DMS53 treated with DMSO at 0.1 percent for 48 hours (cell line): Measurements from ENCODE around the gene ALDH4A1.

Experiments used
- DNase-seq: peaks from one replicate; lab custom pipeline; 2025; ENCODE audit not compliant: unreplicated experiment; lab: John Stamatoyannopoulos, UW

Gene ALDH4A1

DNA sequence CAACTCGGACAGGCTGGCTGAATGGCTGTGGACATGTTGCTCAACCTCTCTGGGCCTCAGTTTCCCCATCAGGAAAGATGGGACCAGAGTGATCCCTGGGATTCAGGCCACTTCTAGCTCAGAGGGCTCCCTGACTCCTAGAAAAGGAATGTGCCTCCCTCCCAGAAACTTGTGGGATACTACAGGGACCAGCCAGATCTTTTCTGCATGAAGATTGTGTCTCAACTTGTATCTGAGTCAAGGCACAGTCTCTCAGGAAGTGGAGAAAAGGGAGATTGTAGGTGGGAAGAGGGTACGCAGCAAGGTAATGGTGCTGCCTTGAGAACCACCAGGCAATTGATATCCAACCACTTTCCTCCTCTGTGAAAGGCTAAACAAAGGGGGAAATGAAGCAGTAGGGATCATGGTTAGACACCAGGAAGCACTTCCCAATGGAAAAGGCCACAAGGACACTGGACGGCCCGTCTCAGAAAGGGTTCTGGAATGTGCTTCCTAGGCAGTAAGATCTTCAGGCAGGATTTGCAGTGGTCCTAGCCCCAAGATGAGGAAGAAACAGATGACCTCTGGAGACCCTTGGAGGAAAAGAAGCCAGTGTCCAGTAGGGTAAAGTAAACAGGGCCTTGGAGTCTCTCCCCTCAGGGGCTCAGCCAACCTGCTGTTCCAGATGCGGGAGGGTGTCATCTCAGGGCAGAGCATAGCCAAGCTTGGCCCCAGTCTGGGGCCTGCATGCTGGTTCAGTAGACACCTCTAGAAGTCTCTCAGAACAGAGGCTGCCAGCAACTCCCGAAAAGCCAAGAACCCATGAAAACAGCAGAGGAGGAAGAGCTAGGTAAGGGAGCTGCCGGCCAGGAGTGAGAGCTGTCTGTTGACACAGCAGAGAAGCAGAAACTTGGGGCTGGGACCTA lies 37.3 kb upstream of the ALDH4A1 start:
- no peak for DNase-seq

DNA sequence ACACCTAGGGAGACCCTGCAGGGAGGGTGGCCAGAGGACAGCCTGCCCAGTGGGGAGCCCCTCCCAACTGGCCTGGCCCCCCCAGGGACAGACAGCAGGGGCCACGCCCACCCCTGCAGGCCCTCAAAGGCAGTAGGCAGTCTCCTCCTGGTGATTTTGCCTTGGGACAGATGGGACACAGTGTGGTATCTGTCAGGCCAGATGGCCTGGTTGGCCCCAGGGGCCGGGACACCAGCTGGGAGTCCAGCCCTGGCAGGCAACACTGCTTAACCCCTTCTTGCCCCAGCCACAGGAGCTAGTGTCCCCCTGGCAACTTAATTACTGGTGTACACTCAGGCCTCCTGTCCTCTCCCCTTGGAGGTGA lies 36.3 kb upstream of the ALDH4A1 start:
- DNase-seq = no peak

- no peak for DNase-seq
Measured at GRCh38 chr1:18938008-18938706, 35.8 kb upstream of the ALDH4A1 start.

DNA sequence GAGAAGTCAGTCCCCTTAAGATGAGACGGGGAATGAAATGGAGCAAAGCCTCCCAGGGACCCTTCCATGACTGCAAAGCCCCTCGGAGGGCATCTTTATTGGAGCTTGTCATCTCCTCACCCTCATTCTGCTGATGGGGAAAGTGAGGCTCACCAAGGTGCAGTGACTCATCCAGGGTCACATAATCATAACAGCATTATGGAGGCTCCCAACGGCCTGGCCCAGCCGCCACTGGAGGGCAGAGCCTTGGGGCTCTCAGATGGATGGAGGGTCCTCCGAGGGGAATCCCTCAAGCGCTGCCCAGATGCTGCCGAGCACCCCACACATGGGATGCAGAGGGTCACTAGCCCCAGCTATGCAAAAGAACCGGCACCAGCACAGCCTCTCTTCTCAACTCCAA lies 35.2 kb upstream of the ALDH4A1 start:
- DNase-seq = no peak

- DNase-seq = no peak
Measured at GRCh38 chr1:18936814-18937481, 34.6 kb upstream of the ALDH4A1 start.

- DNase-seq = no peak
Measured at GRCh38 chr1:18936471-18936813, 34.1 kb upstream of the ALDH4A1 start.

- DNase-seq = peak; percentile 5
Measured at GRCh38 chr1:18934205-18935000, 32.0 kb upstream of the ALDH4A1 start.

- no peak for DNase-seq
Measured at GRCh38 chr1:18932879-18933278, 30.5 kb upstream of the ALDH4A1 start.

DNA sequence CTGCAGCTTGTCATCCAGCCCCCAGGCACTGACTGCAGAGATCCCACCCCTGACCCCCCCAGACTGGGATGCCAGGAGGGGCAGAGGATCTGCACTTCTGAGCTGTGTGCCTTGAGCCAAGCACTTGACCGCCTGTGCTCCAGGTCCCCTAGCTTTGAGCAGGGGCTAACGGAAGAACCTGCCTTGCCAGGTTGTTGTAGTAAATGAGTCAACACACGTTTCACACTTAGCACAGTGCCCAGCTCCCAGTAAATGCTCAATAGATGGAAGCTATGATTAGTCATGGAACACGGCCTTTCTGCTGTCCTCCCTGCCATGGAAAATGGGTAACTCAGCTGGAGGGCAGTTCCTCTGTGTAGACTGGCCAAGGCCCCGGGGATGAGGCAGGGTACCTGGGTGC lies 30.0 kb upstream of the ALDH4A1 start:
- DNase-seq = no peak

- no peak for DNase-seq
Measured at GRCh38 chr1:18931730-18932129, 29.4 kb upstream of the ALDH4A1 start.

- DNase-seq = no peak
Measured at GRCh38 chr1:18929686-18930085, 27.3 kb upstream of the ALDH4A1 start.

DNA sequence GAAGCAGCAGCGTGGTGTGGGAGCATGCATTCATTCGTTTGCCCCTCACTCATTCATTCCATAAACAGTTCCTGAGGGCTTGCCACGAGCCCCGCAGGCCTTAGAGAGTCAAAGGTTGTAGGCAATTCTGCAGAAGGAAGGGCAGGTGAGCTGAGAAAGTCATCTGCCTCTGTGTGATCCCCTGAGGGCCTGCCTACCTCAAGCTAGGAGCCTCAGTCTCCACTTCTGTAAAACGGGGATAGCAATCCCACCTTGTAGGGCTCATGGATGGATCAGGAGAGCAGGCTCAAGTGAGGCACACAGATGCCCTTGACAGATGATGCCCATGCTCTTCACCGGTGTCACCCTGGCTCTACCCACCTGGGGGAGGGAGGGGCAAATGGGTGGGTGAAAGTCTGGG lies 26.6 kb upstream of the ALDH4A1 start:
- DNase-seq = no peak

DNA sequence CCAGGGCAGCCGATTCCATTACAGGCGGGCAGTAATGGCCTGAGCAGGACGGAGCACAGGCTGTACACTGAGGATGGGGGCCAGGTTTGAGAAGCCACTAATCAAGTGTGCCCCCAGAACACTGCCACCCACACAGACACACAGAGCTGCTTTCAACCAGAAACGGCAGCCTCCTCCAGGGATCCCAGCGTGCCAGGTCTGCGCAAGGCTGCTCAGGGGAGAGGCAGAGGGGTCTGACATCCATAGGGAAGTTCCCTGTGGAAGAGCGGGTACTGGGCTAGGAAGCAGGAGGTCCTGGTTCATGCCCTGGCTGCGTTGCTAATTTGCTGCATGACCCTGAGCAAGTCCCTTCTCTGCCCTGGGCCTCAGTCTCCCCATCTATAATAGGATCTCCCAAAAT lies 26.1 kb upstream of the ALDH4A1 start:
- DNase-seq = no peak

DNA sequence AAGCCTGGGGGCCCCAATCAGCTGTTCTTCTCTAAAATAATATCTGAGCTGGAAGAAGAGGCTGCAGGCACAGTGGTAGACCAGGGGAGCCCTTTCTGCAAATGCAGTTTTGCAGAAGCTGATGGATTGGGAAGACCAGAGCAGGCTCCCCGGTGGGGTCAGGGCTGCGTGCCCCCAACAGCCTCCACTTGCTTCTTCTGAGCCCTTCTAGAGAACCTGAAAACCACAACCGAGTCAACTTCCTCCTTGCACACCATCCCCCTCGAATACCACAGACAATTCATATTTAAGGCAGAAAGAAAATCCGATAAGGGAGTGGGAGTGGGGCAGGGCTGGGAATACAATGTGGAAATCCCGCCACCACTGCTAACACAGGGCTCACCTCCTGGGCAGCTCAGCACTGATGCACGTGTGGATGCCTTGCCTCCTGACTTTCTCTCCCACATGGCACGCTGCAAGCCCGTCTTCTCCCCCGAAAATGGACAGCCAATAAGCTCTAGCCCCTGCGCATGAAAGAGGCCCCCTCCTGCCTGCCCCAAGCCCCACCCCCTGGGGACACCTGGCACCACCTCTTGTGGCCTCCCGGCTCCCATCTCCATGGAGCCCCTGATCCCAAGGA lies 25.4 kb upstream of the ALDH4A1 start:
- no peak for DNase-seq

GRCh38 chr1:18927082-18927653 lies 24.8 kb upstream of the ALDH4A1 start:
- DNase-seq = no peak

DNA sequence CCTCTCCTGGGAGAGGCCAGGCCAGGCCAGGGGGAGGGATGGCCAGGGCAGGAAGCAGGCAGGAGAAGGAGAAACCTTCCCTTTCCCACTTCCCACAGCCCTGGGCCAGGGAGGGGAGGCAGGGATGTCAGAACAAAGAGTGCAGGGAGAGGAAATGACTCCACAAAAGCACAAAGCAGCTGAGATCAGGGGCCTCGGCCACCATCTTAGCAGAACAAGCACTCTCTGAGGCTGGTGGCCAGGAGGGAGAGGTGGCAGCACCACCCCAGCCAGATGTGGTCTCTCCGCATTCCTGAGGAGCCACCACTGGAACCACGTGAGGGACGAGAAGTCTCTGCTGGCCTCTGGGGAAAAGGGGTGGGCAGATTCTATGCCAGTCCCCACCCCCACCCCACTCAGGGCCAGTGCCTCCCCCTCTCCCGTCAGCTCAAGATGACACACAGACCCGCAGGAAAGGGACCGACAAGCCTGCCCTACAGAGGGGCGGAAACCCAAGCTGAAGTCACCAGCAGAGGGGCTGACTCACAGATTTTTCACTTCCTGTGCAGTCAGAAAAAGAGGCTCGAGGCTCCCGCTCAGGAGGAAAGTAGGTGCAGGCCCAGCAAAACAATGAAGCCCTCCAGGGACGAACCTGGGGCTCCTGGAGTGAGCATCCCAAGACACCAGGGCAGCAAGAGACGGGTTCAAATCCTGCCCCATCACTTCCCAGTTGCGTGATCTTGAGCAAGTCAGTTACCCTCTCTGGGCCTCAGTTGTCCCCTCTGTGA lies 24.1 kb upstream of the ALDH4A1 start:
- no peak for DNase-seq

GRCh38 chr1:18925279-18925678 lies 22.9 kb upstream of the ALDH4A1 start:
- no peak for DNase-seq

DNA sequence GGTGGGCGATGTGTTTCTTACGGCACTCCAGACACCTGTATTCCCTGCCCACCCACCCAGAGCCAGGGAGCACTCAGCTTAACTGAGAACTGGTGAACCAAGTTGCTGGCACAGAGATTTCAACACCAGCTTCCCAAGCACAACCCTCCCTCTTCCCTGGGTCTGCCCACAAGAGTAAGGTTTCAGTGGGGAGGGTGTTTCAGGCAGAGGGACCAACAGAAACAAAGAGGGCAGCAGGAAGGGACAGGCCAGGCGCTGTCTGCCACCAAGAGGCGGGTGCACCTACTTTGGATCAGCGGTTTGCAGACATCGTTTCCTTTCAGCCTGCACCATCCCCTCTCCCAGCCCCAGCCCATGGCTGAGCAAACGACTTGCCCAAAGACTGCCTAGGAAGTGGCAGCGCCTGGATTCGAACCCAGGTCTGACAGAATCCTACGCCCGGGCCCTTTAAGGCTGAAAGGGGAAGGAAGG lies 21.9 kb upstream of the ALDH4A1 start:
- no peak for DNase-seq

- no peak for DNase-seq
Measured at GRCh38 chr1:18923756-18924211, 21.4 kb upstream of the ALDH4A1 start.
